GM18517 (cell line): ENCODE data around the gene OLFM1.

Experiments
- ATAC-seq: cut with Tn5 transposase; IDR thresholded peaks from one replicate; pipeline ENCODE4 v1.9.1; 2021; ENCODE audit warnings: mild to moderate bottlenecking, moderate library complexity; ENCODE audit not compliant: unreplicated experiment

Gene OLFM1

GRCh38 chr9:135127718-135128670 is 40.5 kb downstream of the OLFM1 start:
- no peak for ATAC-seq

GRCh38 chr9:135129137-135129695 is 41.7 kb downstream of the OLFM1 start:
- no peak for ATAC-seq

GRCh38 chr9:135130207-135130976 is 42.9 kb downstream of the OLFM1 start:
- ATAC-seq: no peak

- no peak for ATAC-seq
Observed at GRCh38 chr9:135131488-135131887, 44.0 kb downstream of the OLFM1 start.

GRCh38 chr9:135132008-135132407 is 44.5 kb downstream of the OLFM1 start:
- no peak for ATAC-seq

- ATAC-seq: no peak
Observed at GRCh38 chr9:135134268-135135022, 47.0 kb downstream of the OLFM1 start.

GRCh38 chr9:135135171-135135928 is 47.9 kb downstream of the OLFM1 start:
- no peak for ATAC-seq

- ATAC-seq: no peak
Observed at GRCh38 chr9:135135929-135136315, 48.5 kb downstream of the OLFM1 start.

GRCh38 chr9:135136481-135136880 is 49.0 kb downstream of the OLFM1 start:
- no peak for ATAC-seq

- ATAC-seq: no peak
Observed at GRCh38 chr9:135136991-135137832, 49.7 kb downstream of the OLFM1 start.

- no peak for ATAC-seq
Observed at GRCh38 chr9:135138078-135138855, 50.8 kb downstream of the OLFM1 start.

- no peak for ATAC-seq
Observed at GRCh38 chr9:135139366-135139959, 52.0 kb downstream of the OLFM1 start.

- no peak for ATAC-seq
Observed at GRCh38 chr9:135141183-135141774, 53.8 kb downstream of the OLFM1 start.

- no peak for ATAC-seq
Observed at GRCh38 chr9:135144581-135145170, 57.2 kb downstream of the OLFM1 start.

GRCh38 chr9:135145312-135145711 is 57.8 kb downstream of the OLFM1 start:
- ATAC-seq: no peak

GRCh38 chr9:135146241-135146640 is 58.8 kb downstream of the OLFM1 start:
- no peak for ATAC-seq

- ATAC-seq: no peak
Observed at GRCh38 chr9:135146766-135147473, 59.5 kb downstream of the OLFM1 start.
